HG03565 (cell line): ENCODE measurements around the gene PTPRU.
"Not testable (repeated sequence)": the region's sequence is repeated elsewhere in the genome, so short reads cannot be mapped to it uniquely, and the experiment has no call there.

Experiments used
- ATAC-seq: cut with Tn5 transposase; IDR thresholded peaks from one replicate; pipeline ENCODE4 v1.9.1; 2021; ENCODE audit warnings: mild to moderate bottlenecking, moderate library complexity; ENCODE audit not compliant: unreplicated experiment

PTPRU gene

GRCh38 chr1:29284286-29284960, 48.1 kb downstream of the PTPRU start:
- no peak for ATAC-seq

- ATAC-seq: no peak
These were observed 48.7 kb downstream of the PTPRU start for GRCh38 chr1:29284961-29285560.

GRCh38 chr1:29285771-29286170, 49.4 kb downstream of the PTPRU start:
- no peak for ATAC-seq

- ATAC-seq: no peak
These were observed 50.0 kb downstream of the PTPRU start for GRCh38 chr1:29286194-29286767.

DNA sequence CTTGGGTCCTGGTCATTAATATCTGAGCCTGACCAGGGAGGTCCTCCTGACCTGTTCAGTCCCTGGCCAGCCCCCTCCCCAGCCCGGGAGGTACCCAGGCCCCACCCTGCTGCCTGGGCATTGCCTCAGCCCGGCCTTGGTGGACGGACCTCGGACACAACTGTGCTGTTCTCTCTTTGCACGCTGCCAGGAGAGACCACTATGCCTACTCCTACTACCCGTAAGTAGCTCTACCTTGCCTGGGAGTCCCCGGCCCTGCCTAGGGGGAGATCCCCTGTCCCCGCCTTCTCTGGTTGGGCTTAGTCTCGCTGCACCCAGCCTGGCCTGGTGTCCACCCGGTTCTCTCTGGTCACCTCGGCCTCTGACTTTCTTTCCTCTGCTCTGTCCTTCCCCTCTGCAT, 53.2 kb downstream of the PTPRU start:
- ATAC-seq: no peak

GRCh38 chr1:29290414-29290985, 54.2 kb downstream of the PTPRU start:
- no peak for ATAC-seq

- ATAC-seq: no peak
These were observed 55.4 kb downstream of the PTPRU start for GRCh38 chr1:29291756-29292155.

DNA sequence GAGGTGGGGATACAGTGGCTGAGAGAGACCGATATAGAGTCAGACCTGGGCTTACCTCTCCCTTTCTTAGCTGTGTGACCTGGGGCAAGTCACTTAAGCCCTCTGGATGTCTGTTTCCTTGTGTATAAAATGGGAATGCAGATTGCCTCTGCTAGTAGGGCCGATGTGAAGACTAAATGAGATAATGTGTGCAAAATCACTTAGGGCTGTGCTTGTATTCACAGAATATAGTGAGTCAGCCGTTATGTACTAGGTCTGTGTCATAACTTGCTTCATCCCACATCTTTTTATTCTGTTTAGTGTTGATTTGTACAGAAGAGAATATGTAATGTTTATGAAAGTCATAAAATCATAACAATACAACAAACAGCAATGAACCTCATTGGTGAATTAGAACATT, 56.0 kb downstream of the PTPRU start:
- ATAC-seq: no peak

- no peak for ATAC-seq
These were observed 61.1 kb downstream of the PTPRU start for GRCh38 chr1:29297450-29297849.

GRCh38 chr1:29298246-29298645, 61.9 kb downstream of the PTPRU start:
- ATAC-seq: no peak

DNA sequence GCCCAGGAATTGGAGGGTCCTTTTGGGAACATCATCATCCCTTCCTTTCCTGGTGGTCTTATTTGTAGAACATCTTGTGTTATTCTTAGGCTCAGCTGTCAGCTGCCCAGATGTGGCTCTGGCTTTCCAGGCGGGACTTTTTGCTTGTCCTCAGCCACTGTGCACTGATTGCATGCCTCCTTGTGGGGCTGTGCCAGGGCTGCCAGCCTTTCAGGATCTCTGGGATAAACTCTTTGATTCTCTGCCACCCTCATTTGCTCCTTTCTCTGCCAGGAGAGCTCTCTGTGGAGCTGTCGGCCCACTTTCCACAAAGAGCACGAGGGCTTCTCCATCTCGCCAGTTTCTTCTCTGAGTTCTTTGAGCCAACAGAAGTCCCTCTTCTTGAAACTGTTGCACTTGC, 63.1 kb downstream of the PTPRU start:
- no peak for ATAC-seq

DNA sequence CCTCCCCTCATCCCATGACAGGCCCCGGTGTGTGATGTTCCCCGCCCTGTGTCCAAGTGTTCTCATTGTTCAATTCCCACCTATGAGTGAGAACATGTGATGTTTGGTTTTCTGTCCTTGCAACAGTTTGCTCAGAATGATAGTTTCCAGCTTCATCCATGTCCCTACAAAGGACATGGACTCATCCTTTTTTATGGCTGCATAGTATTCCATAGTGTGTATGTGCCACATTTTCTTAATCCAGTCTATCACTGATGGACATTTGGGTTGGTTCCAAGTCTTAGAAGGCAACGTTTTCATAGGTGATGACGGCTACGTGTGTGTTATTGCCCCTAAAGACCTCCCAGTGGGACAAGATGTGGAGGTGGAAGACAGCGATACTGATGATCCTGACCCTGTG, 65.4 kb downstream of the PTPRU start:
- ATAC-seq: not testable (repeated sequence)

DNA sequence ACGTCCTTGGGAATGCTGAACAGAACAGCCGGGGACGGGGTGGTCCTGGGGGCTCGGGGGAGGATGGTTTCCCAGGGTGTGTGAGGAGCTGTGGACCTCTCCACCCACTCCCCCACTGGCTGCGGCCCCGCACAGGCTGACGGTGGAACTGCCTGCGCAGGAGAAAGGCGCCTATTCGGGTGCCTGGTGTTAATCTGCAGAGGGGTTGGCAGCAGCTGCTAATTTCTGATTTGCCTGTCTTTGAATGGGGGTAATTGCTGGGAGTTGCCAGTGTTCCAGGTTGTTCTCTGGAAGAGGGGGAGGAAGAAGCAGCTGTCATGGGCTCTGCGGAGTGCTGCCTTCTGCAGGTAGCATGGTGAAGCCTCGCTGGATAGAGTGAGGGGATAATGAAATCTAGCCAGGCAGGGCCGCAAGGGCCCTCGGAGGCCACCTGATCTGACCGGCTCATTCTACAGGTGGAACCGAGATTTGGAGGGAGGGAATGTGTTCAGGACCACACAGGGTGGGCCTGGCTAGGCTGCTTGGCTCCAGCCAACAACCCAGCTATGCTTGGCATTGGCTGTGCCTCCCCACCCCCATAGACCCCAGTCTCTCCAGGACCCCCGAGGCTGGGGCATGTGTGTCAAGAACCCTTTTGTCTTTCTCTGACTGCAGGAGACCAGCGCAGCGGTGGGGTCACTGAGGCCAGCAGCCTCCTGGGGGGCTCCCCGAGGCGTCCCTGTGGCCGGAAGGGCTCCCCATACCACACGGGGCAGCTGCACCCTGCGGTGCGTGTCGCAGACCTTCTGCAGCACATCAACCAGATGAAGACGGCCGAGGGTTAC, 67.1 kb downstream of the PTPRU start:
- no peak for ATAC-seq

GRCh38 chr1:29304025-29304684, 67.8 kb downstream of the PTPRU start:
- ATAC-seq: no peak

GRCh38 chr1:29305943-29306342, 69.6 kb downstream of the PTPRU start:
- no peak for ATAC-seq

- ATAC-seq: no peak
These were observed 70.3 kb downstream of the PTPRU start for GRCh38 chr1:29306471-29307140.

DNA sequence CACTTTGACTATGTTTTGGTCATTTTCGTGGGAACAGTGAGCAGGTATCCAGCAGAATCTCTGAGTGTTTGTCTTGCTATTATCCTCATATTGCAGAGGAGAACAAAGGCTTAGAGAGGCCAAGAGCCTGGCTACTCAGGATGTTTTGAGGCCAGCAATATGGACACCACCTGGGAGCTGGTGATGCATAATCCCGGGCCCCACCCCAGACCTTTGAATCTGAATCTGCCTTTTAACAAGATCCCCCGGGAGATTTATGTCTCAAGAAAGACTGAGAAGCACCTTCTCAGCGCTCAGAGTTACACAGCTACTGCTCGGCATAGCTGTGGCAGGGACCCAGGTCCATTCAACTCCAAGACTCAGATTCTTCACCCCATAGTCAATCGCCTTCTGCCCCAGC, 72.8 kb downstream of the PTPRU start:
- no peak for ATAC-seq

DNA sequence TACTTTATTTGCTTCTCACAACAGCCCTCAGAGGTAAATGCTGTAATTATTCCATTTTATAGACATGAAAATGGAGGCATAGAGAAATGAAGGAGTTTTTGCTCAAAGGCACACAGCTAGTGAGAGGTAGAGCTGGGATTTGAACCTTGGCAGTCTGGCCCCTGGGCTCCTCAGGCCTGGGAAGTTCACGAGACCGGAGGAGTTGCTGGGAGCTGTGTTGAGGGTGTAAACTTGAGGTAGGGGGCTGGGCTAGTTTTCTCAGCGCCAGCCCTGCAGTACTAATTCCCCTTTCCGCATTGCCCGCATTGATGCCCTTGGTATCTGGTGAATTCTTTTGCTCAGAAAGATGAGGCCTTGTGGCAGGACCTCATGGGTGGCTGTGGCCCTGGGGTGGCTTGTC, 73.3 kb downstream of the PTPRU start:
- no peak for ATAC-seq

GRCh38 chr1:29310616-29311180, 74.4 kb downstream of the PTPRU start:
- no peak for ATAC-seq
